Activated T-helper 1 cell treated with Interleukin-2 at 50 U/mL for 16 hours (primary cell): Measurements from ENCODE around the gene CIRBP.
A peak's percentile ranks its signal among the peaks of the same experiment; 100 is the strongest.

ENCODE experiments used
- DNase-seq: peaks from one replicate; pipeline ENCODE4 v3.0.0-alpha.2; 2020; ENCODE audit warnings: low read depth

The CIRBP gene

DNA sequence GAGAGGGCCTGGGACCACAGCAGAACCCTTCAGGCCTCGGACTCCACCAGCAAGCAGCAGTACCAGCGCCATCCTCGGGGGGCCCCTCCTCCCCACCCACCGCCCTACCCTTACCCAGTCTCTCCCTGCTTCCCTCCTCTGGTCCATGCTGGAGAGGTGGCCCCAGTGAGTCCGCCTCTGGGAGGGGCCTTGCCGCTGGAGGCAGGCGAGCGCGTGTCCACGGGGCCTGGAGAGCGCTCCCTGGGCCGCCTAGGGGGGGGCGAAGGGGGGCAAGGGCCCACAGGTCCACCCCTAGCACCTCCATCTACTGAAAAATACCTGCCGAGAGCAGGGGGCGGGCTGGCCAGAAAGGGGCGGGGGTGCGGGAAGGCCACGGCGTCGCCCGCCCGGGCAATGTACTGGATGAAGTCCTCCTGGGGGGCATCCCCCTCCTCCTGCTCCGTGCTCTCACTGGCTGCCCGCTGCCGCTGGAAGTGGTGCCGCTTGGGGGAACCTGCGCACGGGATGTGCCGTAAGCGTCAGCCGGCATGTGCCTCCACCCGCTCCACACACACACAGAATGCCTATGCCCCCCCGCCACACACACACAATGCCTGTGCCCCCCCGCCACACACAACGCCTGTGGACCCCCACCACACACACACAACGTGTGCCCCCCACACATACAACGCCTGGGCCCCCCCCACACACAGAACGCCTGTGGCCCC is 38.2 kb upstream of the CIRBP start:
- no peak for DNase-seq

DNA sequence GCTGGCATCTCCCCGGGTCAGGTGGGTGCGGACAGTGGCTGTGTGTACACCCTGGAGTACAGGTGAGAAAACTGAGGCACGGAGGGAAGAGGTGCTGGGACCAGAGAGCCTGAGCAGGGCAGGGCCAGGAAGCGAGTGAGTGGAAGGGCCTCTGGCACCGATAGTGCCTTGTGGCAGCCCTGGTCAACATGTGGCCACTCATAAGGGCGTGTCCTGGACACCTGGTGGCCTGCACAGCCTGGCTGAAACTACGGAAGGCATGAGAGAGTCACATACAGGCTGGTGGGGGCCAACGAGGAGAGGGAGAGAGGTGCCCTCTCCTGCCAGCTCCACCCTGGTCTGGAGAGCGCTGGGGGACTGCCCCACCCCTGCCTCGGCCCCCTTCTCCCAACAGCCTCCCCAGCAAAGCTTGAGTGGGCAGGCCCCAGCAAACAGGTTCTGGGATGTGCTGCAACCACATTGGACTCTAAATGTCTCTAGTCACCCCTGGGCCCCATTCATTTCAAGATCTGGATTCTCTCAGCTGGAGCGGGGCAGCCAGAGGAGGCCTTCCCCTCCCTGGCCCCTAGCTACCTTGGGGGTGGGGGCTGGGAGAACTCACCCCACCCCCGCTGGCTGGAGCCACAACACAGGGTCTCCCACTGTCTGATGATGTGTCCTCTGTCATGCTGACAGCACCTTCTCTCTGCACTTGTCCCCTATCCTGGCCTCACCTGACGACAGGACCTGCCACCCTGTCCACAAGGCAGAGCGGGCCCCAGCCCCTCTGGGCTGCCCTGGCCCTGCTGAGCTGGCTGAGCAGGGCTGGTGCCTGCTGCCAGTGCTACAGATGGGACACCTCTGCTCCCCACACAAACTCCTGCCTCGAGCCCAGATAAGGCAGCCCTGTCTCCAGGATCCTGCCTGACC is 37.1 kb upstream of the CIRBP start:
- DNase-seq, result no peak

DNA sequence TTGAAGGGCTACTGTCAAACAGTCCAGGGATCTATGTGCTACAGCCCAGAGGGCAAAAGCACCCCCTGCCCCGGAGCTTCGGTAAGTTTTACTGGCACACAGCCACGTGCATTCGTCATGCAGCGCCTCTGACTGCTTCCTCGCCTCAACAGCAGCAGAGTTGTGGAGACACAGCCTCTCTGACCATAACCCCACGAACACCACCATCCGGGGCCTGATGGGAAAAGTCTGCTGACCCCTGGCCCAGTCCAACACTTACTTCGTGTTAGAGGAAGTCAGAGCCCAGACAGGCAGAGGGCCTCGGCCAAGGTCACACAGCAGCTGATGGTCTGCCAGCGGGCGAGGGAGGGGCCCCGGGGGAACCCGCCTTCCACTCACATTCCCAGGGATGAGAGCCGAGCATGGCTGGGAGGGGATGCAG is 36.5 kb upstream of the CIRBP start:
- DNase-seq, result no peak

DNA sequence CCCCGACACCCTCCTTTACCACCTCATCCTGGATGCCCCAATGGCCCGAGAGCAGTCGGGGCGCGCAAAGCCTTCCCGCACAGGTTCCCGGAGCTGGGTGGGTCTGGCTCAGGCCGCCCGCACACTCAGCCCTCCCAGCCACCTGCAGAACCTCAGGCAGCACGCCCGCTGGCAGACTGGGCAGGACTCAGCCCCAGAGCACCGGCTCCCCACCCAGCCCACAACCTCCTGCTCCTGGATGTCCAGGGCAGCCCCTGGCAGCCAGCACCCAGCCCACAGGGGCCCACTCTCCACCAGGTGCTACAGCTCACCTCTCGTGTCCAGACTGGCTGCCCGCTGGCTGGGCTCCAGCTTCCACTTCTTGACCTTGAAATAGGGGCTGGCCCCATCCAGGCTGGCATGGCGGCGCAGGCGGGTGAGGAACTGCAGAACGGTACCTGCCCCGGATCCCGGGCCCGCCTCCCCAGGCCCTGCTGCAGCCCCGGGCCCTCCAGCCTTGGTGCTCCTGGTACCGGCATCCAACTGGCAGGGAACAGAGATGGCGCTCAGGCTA is 35.9 kb upstream of the CIRBP start:
- DNase-seq, result no peak

DNA sequence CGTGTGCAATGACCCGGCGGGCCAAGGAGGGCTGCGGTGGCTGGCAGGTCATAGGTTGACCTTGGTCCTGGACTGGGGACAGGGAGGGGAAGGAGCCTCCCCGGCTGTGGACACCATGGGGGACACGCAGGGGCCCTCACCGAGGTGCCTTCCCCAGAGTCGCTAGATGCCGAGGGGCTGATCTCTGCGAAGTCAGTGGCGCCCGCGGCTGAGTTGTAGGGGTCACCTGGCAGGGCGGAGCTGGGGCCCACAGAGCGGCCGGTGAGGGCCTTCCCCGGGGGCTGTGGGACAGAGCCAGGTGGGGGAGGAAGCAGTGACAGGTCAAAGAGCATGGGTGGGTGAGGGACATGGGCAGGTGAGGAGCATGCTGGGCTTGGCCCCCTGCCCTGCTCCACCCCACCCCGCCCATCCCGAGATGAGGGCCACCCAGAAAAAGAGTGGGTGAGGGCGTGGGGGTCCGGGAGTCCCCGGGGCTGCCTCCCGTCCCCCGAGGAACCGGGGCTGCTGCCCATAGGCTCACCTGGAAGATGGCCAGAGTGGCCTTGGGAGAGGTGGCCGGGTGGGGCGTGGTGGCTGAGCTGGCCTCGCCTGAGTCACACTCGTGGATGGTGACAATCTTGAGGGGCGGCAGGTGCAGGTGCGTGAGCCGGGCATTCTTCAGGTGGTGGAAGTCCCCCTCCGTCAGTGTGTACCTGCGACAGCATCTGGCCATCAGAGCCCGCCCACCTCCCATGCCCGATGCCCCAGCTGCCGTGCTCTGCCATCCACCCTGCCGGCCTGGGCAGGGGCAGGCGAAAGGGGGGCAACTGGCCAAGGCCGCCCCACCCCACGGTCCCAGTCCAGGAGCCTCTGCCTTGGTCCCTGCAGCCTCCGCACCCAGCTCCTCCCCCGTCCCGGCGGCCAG is 34.8 kb upstream of the CIRBP start:
- no peak for DNase-seq

DNA sequence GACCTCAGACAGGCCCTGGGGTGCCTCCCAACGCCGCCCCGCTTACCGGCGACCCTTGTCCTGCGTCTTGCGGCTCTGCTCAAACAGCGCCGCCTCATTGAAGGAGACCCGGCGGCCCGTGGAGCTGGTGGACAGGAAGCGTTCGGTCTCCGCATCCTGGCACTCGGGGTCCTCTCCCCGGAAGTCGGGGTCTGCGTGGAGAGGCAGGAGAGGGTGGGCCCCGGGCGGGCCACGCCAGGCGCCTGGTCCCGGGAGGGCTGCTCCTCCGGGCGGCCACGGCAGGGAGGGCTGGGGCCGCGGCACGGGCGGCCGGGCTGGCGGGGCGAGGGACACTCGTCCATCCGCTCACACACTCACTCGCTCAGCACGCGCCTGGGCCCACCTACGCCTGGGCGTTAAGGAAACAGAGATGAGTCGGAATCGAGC is 34.2 kb upstream of the CIRBP start:
- no peak for DNase-seq

DNA sequence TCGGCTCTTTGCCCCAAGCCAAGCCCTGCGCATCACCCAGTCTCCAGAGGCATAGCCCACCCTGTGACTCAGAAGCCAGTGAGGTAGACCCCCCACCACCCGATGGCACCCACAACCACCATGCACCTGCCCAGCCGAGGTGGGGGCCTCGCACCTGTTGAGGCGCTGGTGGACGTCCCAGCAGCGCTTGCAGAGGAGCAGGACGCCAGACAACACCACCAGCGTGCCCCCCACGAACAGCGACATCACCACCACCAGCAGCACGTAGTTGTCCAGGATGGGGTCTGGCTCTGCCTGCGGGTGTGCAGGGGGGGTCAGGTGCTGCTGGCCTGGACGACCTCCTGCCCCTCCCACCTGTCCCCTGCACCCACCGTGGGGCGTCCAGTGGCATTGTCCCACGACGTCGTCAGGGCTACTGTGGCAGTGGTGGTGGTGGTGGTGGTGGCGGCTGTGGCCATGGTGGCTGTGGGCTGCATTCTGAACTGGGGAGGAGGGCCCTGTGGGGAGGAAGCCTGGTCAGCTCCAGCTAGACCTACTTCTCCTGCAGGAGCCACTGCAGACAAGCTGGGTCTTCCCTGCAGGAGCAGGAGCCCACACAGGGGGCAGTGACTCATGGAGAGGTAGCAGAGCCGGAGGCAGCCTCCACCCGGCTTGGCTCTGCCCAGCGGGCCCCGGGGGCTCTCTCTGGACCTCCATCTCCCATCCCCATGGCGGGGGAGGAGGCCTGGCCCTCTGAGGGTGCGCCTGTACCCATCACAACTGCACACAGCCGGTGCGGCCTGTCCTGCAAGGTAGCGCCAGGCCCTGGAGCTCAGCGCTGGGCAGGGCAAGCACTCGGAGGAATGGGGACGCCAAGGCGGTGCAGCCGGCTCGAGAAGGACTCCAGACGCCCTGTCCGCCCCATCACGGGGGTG is 33.2 kb upstream of the CIRBP start:
- no peak for DNase-seq

DNA sequence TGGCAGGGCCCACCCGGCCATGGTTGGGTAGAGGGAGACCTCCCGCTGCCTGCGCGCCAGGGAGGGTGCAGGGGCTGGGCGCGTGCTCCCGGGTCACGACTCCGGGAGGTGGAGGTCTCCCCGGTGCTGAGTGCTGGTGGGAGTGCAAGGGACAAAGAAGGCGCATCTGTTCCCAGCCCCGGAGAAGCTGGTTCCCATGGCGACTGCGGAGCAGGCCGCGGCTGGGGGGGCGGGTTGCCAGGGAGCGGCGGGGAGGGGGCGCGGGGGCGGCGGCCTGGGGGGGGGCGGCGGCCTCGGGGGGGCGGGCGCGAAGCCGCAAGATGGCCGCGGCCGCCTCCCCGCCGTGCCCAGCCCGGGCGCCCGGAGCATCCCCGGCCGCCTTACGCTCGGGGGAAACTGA is 32.6 kb upstream of the CIRBP start:
- DNase-seq, result no peak

DNA sequence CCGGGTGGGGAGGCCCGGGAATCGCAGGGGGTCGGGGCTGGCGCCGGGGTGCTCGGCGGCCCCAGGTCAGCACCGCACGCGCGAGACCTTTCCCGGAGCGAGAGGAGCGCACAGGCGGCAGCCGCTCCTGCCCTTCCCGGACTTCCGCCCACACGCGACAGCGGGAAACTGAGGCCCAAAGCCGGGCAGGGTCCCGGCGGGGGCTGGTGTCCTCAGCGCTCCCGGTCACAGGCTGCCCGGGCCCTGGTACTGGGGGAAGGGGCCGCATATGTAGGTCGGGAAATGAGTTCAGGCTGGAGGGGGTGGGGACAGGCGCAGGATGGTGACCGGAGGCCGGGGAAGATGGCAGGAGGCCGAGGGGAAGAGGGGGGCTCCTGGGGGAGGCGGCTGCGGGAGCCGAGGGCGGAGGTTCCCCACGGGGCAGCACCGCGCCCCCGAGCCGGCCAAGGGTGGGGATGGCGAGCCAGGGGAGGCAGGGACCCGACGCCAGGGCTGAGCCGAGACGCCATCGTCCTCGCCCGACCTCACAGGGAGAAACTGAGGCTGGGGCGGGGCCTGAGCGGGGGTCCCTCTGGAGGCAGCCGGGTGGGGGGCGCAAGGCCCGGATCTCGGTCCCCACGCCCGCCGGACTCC is 32.0 kb upstream of the CIRBP start:
- DNase-seq, result no peak

DNA sequence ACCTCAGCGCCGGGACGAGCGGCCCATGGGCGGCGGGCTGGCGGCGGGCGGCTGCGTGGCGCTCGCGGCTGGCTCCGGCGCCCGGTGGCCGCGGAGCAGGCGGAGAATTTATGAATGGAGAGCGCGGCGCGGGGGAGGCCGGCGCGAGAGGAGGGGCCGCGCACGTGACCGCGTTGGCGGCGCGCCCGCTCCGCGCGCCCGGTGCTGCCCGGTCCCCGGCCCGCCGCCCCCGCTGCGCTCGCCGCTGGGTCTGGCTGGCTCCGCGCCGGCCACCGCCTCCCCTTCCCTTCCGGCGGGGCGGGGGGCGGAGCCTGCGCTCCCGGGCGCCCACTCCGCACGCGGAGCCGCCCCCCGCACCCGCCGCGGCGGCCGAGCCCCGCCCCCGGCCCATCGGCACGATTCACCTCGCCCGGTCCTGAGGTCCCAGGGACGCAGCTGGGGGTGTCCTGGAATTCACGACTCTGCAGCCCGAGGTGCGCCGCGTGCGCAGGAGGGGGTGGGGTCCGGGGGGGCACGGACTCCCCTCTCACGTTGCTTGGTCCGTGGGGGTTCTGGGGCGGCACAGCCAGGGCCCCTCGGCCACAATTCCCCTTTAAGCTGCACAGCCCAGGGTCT is 31.3 kb upstream of the CIRBP start, which contains the start of gene CBARP:
Gene CBARP, minus strand, starts transcription at position 252 of the 615 bp plus-strand sequence. CDS start 1,905 bp downstream, outside the sequence.
- DNase-seq, result no peak

DNA sequence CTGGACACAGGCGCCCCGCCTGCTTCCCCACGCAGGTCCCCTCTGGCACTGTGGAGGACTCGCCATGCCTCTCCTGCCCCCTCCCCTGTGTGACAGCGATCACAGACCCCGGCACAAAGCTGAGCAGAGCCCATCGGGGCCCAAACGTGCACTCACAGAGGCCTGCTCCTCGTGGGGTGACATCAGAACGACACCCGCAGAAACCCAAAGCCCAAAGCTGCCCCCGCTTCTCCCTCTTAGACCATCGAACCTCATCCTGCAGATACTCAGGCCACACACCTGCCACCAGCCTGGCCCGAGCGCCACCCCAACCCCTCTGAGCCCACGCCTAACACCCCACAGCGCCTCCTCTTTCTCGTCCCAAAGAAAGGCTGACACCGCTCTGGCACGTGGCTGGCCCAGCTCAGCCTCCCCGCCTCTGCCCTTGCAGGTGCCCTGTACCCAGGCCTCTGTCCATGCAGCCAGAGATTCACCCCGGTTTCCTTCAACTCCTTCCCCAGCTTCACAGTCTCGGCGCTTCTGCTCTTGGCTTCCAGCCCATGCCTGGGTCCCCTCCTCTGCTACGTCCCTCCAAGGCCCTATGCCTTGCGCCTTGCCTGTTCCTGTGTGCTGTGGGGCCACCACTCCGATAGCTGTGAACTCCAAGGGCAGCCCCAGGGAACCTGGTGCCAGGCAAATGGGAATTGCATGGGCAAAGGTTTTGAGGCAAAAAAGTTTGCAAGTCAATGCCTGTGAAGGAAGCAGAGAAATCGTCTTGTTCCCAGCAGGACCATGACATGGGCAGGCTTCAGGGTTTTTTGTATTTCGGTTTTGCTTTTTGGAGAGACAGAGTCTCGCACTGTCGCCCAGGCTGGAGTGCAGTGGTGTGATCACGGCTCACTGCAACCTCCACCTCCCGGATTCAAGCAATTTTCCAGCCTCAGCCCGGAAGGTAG is 30.5 kb upstream of the CIRBP start:
- no peak for DNase-seq

DNA sequence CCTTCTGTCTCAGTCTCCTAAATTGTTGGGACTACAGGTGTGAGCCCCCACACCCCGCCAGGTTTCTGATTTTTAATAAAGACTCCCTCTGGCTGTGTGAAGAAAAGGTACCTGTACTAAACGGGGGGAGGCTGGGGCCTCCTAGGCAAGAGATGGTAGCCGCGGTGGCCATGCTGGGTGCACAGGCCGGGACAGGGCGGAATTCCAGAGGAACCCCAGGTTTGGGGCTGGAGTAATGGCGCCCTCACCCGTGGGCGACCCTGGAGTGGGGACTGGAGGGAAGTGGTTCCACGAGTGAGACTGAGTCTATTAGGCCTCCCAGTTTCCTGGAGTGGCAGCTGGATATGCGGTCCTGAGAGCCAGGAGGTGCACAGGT is 29.7 kb upstream of the CIRBP start:
- DNase-seq, result no peak

DNA sequence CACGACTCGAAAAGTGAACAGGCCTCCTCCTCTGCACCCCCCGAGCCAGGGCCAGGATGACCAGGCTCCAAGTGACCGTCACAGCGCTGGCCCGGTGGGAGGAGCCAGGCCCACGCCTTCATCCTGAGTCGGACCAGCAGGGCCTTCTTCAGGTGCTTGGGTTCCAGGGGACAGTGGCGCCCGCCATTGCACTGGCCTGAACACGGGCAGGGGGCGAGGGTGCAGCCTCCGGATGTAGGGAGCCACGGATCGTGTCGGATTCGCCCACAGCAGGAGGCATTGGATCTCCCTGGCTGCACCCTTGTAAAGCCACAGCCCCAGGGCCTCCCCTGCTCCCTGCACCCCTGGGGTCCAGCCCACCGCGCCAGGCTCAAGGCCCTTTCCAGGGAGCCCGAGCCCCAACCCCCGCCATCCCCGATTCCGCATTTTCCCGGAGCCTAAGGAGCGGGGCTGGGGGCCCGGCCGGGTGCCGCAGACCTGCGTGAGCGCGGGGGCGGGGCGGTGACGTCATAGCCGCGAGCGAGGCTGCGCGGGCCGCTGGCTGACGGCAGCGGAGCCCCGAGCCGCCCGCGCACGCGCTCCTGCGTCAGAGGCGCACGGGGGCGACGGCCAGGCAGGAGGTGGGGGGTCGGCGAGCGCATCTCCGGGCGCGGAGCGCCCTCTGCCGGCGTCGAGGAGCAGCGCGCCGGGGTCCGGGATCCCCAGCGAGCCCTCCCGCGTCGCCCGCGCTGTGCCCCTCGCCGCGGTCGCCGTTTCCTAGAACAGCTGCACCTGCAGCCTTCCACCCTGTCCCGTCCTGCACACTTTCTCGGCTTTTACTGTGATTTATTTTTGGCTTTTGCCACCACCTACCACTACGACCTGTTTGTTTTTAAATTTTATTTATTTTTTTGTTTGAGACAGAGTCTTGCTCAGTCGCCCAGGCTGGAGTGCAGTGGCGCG is 29.1 kb upstream of the CIRBP start:
- DNase-seq, result peak; percentile 92

DNA sequence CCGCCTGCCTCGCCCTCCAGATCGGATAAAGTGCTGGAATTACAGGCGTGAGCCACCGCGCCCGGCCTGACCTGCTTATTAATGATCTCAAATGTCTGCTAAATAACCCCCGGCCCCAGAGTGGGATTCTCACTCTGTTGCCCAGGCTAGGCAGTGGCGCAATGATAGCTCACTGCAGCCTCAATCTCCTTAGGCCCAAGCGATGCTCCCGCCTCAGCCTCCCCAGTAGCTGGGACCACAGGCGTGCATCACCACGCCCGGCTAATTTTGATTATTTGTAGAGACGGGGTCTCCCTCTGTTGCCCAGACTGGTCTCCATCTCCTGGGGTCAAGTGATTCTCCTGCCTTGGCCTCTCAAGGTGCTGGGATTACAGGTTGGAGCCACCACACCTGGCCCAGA is 28.2 kb upstream of the CIRBP start:
- no peak for DNase-seq

DNA sequence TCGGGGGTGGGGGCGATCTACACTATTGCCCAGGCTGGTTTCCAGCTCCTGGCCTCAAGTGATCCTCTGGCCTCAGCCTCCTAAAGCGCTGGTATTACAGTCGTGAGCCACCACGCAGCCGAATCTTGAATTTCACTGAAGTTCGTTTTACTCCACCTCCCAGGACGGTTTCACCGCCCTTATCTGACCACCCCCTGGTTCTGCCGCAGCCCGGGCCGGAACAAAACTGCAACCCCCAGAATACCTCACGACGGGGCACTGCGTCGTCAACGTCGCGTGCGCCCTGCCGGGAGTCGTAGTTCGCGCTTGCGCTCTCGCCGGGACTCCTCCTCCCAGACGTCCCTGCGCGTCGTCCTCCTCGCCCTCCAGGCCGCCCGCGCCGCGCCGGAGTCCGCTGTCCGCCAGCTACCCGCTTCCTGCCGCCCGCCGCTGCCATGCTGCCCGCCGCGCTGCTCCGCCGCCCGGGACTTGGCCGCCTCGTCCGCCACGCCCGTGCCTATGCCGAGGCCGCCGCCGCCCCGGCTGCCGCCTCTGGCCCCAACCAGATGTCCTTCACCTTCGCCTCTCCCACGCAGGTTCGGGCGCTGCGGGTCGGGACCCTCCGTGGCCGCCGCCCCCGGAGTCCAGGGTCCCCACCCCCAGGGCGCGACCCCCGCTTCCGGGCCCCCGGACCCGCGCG is 27.6 kb upstream of the CIRBP start, which contains the start of gene ATP5F1D:
Gene ATP5F1D, plus strand, starts transcription at position 335 of the 679 bp plus-strand sequence. Its CDS starts 100 bp downstream, at position 435.
- peak; percentile 91 for DNase-seq

DNA sequence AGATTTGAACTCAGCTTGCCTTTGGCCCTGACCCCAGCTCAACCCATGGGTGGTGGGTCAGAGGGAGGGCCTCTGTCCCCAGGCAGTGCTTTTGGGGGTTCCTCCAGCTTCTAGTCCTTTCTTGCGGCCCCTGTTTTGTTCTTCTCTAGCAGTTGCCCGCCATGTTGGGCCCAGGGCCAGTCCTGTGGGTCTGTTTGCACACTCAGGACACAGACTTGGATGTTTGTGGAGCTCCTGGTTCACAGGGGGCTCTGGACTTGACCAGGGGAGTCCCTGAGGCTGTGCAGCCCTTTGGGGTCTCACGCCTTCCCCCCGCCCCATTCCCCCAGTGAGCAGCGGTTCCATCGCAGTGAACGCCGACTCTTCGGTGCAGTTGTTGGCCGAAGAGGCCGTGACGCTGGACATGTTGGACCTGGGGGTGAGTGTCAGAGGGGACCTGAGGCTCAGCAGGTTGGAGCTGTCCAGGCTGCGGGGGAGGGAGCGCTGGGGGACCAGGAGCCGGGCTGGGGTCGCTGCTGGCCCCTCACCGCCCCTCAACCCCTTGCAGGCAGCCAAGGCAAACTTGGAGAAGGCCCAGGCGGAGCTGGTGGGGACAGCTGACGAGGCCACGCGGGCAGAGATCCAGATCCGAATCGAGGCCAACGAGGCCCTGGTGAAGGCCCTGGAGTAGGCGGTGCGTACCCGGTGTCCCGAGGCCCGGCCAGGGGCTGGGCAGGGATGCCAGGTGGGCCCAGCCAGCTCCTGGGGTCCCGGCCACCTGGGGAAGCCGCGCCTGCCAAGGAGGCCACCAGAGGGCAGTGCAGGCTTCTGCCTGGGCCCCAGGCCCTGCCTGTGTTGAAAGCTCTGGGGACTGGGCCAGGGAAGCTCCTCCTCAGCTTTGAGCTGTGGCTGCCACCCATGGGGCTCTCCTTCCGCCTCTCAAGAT is 25.1 kb upstream of the CIRBP start:
- DNase-seq, result peak; percentile 81
